Renal pelvis (tissue), 4 donors: ENCODE measurements around the gene NTN1. TPM values are rescaled to one million over a fixed set of nuclear protein-coding genes. Genes with fewer than 3 reads are reported as not detected.
"Not testable (repeated sequence)": the region's sequence is repeated elsewhere in the genome, so short reads cannot be mapped to it uniquely, and the experiment has no call there.

Experiments used
- DNase-seq: peaks from one replicate; pipeline ENCODE4 v3.0.0-alpha.2; 2013
- polyA plus RNA-seq, 3 donors: library from polyadenylated mRNA; unstranded; fragments of 120-200 nt; gene quantifications; one replicate each; pipeline ENCODE4 v1.2.1, GENCODE V29; 2013; ENCODE audit not compliant: insufficient read length in 3 of 3

The NTN1 gene
- polyA plus RNA-seq, 3 donors: 0.90 to 5.1 (median 3.4) TPM

DNA sequence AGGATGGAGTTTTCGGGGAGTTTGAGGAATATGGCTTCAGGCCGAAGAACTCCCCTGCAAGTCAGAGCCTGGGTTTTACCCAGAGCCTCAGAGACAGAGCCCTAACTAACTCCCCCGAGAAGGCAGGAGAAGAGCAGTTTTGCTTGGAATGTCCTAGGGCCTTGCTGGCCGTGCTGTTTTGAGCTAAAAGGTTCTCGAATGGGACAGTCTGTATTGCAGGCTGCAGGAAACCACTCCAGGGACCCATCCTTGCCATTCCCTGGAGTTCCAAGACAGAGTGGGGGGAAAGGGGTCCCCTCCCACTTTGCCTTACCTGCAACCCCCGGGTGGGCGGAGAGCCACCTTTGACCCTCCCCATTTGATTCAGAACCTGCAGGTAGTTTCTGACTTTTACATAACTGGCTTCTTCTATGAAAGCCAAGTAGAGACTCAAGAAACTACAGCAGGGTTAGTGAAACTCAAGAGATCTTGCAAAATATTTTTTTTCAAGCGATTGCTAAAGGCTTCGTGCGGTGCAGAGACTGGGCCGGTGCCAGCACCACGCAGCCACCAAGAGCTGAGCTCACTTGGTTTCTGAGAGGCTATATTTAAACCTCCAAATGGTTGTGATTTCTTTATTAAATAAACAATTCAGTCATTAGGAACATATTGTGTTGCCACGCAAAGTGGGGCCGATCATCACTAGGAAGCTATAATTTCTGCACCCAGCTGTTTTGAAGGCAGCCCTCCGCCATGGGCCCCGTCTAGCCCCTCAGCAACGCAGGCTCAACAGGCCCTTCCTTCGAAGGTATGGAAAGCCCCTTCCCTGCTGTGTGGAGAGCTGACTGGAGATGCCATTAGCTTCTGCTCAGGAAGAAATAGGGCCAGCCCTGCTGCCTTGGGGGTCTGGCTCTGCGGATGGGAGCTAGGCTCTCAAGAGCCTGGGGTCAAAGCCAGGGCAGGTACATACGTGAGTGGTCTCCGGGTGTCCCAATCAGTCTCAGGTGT is 223.0 kb downstream of the NTN1 start:
- no peak for DNase-seq

DNA sequence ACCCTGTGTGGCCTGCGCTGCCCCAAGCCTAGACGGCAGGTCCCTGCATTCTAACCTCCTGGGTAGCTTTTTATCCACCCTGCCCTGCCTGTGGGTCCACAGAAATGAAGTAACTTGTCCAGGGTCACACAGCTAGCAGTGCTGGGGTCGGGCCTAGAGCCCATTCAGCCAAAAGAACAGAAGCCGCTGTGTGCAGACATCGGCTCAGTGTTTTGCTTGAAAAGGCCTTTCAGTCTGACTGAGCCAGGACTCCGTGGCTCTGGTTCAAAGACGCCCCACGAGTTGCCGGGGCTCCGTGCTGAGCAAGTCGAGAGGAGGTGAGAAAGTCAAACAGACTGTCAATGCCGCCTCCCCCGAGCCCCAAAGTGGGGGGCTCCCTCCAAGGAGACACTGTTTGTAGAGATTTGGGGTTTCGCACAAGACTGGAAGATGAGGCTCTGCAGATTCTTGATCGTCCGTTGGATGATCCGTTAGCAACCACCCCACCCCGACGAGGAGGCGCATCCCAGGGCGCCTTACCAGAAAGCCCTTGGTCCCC is 226.2 kb downstream of the NTN1 start:
- no peak for DNase-seq

DNA sequence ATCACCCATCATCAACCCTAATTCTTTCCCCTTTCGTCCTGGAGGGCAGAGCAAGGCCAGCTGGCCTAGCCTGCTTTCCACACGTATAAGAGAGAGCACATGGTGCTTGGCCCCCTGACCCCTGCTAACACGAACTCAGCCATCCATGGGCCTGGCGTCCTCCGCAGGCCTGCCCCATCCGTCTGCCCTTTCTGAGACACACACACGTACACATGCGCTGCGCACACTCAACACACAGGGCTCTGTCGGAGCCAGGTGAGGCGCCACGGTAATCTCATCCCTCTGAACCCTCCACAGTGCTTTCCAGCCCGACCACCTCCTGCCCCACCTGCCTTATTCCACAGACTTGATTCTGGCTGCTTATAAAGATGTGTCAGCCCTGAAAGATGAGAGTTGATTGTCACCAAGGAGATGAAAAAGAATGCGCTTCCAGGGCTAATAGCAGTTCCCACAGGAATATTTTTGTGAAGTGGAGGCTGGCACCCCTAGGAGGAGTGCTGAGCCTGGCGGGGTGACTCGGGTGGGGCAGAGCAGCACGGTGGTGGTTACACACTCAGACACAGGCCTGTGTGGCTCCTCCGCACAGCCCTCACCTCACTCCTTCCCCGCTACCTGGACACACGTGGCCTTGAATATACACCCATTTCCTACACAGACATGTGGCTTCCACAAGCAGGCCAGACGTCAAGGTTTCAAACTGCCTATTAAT is 228.1 kb downstream of the NTN1 start:
- no peak for DNase-seq

DNA sequence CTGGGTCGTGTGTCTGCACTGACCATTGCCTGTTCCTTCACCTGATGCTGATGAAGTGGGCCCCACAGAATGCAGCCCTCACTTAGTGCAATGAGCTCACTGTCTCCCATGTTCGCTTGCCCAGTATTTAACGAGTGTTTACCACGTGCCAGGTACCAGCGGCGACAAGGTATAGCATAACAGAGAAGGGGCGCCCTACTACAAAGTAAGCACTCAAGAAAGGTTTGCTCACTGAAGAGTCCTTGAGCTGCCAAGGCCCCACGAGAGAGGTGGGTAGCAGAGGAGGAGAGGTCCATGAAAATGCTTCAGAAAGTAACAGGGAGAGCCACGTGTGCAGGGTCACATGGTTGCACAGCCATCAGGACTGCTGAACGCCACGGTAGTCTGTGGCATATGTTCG is 230.0 kb downstream of the NTN1 start:
- DNase-seq: no peak

DNA sequence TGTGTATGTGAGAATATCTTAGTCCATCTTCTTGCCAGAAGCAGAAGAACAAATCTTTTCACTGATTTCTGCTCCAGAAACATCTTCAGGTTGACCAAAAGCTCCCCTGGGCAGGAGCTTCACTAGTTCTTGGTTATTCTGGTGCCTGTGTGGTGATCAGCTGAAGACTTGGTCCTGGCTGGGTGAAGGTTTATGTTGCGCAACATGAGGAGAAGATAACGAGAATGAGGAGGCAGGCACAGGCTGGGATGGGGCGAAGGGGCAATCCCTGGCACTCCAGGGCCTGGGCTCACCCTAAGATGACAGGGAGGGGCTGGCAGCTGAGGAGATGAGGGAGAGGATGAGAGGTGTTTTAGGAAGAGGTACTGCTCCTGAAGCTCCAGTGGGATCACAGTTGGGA is 232.0 kb downstream of the NTN1 start:
- DNase-seq: no peak

DNA sequence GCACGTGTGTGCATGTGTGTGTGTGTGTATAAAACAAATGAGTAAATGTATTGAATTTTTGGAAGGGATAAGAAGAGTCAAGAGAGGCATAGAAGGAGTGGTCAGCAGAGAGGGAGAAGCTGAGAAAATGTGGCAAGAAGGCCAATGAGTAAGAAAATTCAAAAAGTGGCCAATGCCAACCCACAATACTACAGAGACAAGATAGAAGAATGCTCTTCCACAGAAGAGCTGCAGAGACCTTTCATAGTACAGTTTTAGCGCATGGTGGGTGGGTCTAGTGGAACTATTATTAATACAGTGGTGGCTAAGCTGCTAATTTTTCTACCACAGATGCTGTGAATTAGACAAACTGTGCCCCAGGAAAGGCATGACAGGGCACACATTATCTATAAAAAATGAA is 233.5 kb downstream of the NTN1 start:
- no peak for DNase-seq

DNA sequence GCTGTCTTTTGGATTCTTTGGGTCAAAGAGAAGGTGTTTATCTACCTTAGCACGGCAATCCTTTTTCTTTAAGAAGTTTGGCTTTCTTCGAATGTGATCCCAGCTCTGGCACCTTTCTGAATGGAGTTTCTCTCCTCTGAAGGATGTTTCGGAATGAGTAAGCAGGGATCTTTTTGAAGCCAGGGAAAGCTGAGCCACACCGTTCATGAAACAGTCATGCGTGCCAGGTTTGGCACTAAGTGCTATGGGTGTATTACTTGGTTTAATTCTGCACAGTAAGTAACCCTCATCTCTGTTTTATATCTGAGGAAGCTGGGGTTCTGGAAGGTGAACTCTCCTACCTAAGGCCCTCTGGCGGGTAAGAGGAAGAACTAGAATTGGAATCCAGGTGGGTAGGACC is 234.5 kb downstream of the NTN1 start:
- DNase-seq: no peak

DNA sequence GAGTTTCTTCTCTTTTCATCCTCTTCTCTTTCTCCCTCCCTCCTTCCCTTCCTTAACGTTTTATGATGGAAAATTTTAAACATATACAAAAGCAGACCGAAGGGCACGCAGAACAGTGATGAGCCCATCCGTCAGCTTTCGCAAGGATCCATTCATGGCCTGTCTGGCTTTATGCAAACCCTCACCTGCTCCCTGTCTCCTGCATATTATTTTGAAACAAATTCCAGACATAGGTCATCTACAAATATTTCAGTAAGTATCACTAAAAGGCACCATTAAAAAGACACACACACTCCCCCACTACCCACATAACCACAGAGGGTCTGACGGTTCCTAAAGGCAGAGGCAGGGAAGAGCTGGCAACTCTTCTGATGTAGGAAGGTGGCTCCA is 235.0 kb downstream of the NTN1 start:
- DNase-seq: no peak

DNA sequence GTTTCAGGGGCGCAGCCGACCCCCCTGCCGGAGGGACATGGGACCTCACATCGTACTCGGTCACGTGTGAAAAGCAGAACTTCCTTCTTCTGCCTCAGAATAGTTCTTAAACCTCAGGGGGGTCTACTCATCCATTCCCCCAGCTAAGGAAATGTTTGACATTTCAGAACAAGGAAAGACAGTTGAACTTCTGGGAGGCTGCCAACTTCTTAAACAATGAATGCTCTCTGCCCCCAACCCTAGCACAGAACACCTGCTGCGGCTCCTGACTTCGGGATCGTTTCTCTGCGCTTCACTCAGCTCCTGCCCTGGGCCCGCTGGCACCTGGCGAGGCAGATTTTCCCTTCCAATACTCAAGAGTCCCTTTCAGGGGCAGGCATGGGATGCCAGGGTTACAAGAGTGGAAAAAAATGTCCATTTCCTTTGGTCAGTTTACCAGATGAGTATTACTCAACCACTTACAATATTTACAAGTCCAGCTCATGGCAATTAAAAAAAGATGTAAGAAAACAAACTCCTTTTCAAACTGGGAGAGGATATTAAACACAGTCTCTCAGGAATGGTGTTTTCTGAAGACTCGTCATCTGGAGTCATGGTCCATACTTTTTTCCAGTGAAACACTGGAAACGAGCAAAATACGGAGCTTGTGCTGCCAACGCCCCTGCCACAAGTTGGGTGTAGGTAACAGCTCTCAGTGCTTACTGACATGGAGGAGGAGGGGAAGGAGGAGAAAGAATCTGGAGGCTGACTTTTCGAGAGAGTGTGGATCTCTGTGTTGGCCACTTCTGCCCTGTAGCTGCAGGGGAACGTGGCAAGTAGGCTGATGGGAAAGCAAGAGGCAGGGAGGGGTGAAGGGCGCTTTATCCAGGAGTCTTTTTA is 235.7 kb downstream of the NTN1 start:
- no peak for DNase-seq

DNA sequence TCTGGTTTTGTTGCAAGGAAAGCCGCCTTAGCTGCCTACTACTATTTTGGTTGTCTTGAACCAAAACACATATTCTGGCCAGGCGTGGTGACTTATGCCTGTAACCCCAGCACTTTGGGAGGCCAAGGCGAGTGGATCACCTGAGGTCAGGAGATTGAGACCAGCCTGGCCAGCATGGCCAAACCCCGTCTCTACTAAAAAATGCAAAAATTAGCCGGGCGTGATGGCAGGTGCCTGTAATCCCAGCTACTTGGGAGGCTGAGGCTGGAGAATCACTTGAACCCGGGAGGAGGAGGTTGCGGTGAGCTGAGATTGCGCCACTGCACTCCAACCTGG is 236.3 kb downstream of the NTN1 start:
- not testable (repeated sequence) for DNase-seq

DNA sequence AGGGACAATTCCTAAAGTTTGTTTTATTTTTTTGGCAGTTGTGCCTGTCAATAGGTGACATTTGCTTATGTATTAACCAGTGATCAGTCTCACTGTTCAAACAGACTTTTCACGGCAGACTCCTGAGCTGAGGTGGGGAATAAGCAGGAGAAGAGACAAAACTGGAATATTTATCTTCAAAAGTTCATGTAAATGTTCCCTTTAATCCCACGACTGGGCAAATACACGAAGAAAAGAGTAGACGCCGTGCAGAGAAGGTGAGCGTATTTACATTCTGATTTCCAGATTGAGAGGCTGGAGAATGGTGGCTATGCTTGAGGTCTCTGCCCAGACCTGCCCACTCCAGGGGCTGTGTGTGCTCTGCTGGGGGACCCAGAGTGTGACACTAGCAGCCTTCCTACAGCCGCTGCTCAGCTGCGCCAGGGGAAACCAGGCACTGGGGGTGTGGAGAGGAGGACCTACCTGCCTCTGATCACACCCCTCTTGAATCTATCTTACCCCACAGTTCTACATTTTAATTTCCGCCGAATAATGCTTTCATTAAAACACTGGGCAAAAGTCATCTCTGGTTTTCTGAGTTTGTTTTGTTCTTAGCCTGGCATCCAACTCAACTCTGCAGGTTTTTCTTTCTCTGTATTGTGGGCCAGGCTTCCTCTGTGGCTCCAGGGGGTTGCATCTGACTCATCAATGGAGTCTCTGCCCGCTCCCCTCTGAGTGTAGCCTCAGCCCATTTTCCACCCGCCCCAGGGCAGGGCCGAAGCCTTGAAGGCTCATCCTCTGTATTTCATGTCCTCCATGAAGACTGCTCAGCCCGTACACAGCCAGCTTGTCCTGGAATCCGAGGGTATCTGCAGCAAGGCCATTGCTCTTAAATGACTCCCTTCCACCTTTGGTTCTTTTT is 237.1 kb downstream of the NTN1 start:
- DNase-seq: no peak

DNA sequence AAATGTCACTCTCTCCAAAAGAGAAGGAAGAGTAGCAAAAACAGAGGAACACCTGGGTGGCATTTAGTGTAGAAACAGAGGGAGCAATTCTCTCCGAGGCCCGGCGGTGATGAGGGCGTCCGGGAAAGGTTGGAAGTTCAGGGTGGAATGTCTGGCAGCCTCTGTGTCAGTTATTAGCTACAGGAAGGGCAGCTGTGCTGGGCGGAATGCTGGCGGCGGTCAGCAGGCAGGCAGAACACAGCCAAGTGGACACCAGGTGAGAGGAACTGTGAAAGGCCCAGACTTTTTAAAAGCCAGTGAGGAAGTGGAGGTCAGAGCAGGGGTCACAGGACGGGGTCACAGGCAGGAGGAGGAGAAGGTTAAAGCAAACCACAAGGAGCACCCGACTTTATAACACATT is 238.1 kb downstream of the NTN1 start:
- no peak for DNase-seq

DNA sequence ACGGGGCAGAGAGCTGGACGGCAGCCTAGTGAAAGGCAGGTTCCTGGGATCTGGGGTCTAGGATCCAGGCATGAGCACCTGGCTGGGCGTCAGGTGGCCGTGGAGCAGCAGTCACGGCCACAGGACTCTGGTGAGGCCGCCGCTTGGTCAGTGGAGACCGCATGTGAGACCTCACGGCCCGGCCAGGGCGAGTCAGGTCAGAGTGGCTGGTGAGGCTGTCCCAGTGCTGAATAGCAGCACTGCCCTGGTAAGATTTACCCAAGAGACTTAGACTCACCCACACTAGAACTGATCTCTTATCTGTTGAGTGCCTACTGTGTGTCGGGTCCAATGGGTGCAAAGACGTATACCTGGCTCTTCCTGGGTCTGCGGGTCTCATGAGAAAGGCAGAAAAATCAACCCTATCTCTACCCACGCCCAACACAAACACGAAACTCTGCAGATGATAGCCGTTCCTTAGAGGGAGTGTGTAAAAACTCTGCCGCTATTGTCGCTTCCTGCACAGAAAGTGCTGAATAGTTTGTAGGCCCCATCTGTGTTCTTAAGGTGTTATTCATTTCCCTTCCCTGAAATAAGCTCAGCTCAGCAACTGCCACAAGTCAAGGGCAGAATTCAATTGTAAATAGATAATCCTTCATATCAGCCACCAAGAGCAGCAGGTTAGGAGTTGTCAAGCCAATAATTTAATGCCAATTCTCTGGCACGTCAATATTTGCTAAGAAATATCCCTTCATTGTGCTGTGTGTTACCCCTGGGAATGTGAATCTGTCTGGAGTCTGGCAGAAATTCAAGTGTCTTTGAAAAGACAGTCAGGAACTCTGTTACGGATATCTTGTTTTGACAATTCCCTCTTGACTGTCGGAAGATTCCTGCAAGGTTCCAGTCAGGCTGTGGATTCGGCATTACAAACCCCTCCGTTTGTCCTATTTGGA is 240.0 kb downstream of the NTN1 start:
- no peak for DNase-seq

DNA sequence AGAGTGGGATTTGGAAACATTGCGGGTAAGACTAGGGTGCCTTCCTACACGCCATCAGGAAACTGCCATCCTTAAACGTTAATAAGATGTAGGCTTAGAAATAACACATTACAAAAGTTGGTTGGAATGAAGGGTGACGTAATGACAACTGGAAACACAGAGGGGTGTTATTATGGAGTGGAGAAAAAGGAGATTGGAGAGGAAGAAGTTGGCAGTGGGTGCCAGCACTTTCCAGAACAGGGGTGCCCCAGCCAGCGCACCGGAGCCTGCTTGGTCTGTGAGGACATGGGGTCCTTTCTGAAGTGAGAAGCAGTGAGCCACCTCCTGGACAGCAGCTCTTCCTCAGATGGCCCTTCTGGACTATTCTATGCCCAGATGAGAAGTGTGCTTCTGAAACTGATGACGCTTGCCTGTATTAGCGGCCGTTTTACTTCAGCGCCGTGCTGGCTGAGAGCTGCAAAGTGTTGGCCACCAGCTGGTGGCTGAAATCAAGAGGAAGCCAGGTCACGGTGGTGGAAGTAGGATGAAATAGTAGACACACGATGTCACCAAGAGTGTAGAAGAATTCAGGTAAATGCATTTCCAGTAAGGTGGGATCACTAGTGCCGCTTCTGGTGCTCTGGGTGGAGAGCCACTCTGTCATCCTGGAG is 244.8 kb downstream of the NTN1 start:
- DNase-seq: no peak

DNA sequence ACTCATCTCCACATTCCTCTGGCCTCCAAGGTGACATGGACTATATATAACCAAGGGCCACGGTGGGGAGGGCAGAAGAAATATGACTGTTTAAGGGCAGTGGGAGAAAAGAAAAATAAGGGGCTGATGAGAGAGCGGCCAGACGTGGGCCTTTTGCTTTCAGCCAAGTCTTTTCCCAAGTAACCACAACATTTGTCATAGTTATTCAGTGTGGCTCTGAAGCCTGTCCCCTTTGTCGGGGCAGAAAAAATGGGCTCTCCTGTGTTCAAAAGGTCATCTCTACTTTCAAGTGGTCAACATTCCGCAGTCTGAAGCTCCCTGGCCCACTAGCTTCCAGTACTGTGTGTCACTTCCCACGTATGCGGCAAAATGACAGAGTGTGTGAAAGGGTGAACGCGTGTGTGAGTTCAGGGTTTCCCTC is 245.4 kb downstream of the NTN1 start:
- no peak for DNase-seq

DNA sequence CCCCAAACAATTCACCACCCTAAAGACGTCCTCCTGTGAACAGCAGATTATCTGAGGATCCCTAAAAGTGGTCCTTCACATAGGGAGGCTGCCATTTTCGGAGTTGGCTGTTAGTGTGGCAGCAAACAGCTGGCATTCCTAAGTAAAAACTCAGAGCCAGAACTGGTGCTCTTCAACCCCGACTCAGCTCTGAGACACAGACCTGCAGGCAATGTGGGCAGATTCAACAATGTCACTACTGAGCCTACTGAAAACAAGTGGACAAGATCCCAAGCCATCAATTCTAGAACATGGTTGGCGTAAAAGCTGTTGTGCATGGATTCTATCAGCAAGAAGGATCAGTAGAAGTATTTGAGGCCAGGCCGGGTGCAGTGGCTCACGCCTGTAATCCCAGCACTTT is 247.2 kb downstream of the NTN1 start:
- DNase-seq: no peak

DNA sequence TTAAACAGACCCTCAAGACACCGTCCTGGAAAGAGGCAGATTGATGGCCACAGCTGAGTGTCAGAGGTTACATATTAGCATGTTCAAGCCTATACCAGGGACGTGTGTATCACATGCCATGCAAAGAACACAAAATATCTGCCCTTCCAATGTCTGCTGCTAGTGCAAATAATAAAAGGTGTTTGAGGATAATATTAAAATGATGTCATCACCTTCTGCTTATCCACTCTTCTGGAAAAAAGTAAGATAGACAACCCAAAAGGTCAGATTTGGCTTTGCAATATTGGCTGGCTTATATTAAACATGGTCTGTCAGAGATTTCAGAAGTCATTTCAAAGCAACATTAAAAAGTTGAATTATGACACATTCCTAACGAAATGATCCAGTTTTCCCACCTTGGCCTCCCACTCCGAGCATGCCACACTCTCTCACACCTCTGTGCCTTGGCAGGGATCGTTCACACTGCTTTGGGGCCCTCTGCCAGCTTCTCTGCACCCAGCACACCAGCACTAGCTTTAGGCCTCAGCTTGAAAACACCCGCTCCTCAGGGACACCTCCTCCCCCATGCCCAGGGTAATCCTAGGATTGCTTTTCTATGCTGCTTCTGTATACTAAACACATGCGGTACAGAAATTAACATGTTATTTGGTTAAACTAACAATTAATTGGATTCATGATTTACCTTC is 248.2 kb downstream of the NTN1 start:
- DNase-seq: no peak

DNA sequence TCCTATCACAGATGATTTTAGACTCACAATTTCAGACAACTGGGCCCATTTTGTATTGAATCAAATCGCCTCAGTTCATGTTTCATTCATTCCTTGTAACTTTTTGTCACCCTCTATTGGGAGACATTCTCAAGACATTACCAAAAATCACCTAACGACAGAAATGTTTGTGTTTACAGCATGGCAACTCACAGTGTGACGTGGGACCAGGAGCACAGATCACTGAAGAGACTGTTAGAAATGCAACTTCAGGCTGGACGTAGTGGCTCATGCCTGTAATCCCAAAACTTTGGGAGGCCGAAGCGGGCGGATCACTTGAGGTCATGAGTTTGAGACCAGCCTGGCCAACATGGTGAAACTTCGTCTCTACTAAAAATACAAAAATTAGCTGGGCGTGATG is 249.6 kb downstream of the NTN1 start:
- DNase-seq: no peak

DNA sequence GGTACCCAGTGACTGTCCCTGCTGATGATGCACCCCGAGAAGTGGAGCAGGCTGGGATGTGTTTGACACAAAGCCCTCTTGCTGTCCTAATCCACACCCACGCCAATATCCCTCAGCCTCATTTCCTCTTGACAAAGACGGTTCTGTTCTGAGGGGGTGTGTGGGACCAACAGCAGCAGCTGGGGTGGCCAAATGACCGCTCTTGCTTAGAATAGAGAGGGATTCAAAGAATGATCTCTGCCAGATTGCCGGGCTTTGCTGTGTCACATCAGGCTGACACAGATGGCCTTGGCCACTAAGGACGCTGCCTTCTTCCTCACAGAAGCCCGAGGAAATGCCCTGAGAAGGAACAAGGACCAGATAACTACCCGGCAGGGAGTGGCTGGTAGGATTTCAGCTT is 250.7 kb downstream of the NTN1 start:
- no peak for DNase-seq
